Omental fat pad (tissue), 4 donors: ENCODE results near the gene ACHE. TPM values are rescaled to one million over a fixed set of nuclear protein-coding genes. Genes with fewer than 3 reads are reported as not detected.
"Not testable (repeated sequence)": the region's sequence is repeated elsewhere in the genome, so short reads cannot be mapped to it uniquely, and the experiment has no call there.

Source experiments
- ATAC-seq: fragments of 150-250 bp; one replicate; pipeline ENCODE4 v1.9.1; 2016; ENCODE audit warnings: mild to moderate bottlenecking, moderate library complexity; ENCODE audit not compliant: low FRiP score
- DNase-seq: peaks from one replicate; pipeline ENCODE4 v3.0.0-alpha.2; 2019; ENCODE audit warnings: low spot score
- total RNA-seq, 4 donors: library from RNA; depleted of rRNA; stranded (reverse); fragments of >200 nt; gene quantifications; one replicate each; pipeline ENCODE4 v1.1.0, GENCODE V29; 2016
- TF ChIP-seq, protein P1 (sequence below), 3 donors: fragments of 450-650 bp; IDR thresholded peaks; one replicate each; pipeline ENCODE4 v1.5.1; 2016 to 2017; ENCODE audit warnings: antibody characterized with exemption in 3 of 3, mild to moderate bottlenecking in 3 of 3, moderate library complexity in 2 of 3

Gene ACHE
- total RNA-seq, 4 donors from 2014 or later = 0.50 to 0.96 (median 0.73) TPM

DNA sequence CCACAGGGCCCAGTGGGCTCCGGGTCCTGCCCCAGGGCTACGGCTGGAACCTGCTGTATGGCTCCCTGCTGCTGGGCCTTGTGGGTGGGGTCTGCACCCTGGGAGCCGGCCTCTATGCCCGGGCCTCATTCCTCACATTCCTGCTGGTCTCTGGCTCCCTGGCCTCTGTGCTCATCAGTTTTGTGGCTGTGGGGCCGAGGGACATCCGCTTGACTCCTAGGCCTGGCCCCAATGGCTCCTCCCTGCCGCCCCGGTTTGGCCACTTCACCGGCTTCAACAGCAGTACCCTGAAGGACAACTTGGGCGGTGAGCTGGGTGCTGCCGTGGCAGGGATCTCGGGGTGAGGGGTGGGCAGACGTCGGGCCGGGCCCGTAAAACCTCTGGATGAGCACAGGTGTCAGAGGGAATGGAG, 38.8 kb downstream of the ACHE start:
- DNase-seq = no peak
- TF ChIP-seq, protein P1, sequence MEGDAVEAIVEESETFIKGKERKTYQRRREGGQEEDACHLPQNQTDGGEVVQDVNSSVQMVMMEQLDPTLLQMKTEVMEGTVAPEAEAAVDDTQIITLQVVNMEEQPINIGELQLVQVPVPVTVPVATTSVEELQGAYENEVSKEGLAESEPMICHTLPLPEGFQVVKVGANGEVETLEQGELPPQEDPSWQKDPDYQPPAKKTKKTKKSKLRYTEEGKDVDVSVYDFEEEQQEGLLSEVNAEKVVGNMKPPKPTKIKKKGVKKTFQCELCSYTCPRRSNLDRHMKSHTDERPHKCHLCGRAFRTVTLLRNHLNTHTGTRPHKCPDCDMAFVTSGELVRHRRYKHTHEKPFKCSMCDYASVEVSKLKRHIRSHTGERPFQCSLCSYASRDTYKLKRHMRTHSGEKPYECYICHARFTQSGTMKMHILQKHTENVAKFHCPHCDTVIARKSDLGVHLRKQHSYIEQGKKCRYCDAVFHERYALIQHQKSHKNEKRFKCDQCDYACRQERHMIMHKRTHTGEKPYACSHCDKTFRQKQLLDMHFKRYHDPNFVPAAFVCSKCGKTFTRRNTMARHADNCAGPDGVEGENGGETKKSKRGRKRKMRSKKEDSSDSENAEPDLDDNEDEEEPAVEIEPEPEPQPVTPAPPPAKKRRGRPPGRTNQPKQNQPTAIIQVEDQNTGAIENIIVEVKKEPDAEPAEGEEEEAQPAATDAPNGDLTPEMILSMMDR (IDR thresholded peaks at IDR 0.05) = no peak
- no peak for ATAC-seq

DNA sequence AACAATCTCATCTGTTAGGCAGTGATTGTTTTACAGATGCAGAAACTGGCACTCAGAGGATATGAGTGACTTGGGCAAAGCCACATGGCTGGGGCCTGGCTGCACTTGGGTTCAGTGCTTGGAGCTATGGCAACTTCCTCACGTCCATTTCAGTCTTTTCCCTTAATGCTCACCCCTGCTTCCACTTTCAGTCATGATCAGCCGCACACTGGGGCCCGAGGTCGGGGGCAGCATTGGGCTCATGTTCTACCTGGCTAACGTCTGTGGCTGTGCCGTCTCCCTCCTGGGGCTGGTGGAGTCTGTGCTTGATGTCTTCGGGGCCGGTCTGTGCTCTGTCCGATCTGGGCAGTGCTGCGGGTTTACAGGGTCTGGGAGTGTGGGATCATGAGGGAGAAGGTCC, 40.2 kb downstream of the ACHE start:
- DNase-seq (no peak), ATAC-seq (no peak)
- TF ChIP-seq, protein P1 (IDR thresholded peaks at IDR 0.05) = no peak

DNA sequence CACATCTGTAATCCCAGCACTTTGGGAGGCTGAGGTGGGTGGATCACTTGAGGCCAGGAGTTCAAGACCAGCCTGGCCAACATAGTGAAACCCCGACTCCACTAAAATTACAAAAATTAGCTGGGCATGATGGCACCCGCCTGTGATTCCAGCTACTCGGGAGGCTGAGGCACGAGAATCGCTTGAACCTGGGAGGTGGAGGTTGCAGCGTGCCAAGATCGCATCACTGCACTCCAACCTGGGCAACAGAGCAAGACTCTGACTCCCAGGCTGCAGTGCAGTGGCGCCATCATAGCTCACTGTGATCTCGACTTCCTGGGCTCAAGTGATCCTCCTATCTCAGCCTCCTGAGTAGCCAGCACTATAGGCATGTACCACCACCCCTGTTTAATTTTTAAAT, 40.8 kb downstream of the ACHE start:
- not testable (repeated sequence) for ATAC-seq, DNase-seq

DNA sequence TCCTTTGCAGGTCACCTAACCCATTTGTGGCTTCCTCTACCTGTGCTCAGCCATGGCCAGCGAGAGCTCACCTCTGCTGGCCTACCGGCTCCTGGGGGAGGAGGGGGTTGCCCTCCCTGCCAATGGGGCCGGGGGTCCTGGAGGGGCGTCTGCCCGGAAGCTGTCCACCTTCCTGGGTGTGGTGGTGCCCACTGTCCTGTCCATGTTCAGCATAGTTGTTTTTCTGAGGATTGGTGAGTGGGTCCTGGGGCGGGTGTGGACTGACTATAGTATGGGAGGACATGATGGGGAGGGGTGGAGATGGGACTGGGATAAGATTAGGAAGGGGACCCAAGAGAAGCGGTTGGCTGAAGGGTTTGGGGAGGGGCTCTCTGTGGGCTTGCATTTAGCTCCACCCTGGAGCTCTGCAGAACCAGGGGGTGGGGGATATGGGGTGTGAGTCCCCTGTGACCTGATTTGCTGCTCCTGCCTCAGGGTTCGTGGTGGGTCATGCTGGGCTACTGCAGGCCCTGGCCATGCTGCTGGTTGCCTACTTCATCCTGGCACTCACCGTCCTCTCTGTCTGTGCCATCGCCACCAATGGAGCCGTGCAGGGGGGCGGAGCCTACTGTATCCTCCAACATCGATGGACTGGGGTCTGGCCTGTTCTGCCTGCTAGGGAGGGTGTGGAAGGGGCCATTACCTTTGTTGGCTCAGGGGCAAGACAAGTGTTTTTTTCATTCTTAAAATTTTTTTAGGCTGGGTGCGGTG, 41.4 kb downstream of the ACHE start:
- TF ChIP-seq, protein P1 (IDR thresholded peaks at IDR 0.05) = no peak
- DNase-seq (no peak), ATAC-seq (no peak)

DNA sequence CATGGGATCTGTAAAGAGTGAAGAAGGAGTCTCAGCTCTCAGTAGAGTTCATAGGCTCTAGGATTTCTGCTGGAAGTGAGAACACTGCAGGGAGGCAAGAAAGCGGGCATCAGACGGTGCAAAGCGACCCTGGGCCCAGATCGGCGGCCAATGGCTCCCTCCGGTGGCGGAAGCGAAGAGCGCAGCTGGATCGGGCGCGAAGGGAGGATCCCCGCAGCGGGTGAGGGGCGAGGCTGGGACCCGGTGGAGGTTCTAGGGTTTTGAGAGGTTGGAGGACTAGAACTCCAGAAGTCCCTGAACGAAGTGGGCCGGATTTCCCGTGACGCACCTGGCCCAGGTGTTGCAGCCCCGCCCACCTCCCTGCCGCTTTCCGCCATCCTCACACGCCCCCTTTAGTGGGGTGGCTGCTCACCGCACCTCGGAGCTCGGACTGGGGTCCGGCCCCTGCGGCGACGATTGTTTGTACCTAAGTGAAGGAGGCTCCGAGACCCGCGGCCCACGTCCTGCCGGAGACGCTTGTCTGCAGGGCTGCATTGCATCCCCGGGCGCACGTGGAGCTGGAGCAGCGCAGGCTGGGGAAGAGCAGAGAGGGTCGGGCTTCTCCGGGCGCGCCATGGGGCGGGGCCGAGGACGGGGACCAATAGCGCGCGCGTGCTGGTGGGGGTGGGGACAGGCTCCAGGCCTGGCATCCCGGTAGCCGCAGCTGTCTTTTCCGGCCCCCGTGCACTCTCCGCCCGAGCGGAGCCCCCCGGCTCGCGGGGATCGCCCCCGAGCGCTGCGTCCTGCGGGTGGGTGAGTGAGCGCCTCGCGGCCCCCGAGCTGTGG, 43.4 kb downstream of the ACHE start, which contains the start of gene SLC12A9:
TSS of gene SLC12A9 (plus strand) at position 666 of the 825 bp plus-strand sequence. CDS start 1,485 bp downstream, outside the sequence.
- ATAC-seq (peak; percentile 96), DNase-seq (peak; percentile 69)
- TF ChIP-seq, protein P1 (IDR thresholded peaks at IDR 0.05) = peak in 2 of 3 donors; percentile 20 to 81

DNA sequence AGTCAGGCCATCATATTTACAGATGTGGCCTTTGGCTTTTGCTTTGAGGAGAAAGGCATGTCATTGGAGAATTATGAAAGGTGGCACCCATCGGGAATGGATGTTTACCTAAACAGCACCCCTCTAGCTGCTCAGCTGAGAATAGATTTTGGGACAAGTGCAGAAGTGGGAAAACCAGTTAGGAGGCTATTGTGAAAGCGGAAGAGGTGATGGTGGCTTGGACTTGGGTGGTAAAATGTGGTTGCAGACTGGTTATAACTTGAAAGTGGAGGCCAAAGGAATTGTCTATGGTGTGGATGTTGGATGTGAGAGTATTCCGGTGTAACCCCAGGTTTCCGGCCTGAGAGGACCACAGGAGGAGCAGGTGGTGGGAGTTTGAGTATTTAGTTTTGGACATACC, 48.3 kb downstream of the ACHE start:
- ATAC-seq = no peak
- TF ChIP-seq, protein P1 (IDR thresholded peaks at IDR 0.05) = no peak
- DNase-seq = no peak

DNA sequence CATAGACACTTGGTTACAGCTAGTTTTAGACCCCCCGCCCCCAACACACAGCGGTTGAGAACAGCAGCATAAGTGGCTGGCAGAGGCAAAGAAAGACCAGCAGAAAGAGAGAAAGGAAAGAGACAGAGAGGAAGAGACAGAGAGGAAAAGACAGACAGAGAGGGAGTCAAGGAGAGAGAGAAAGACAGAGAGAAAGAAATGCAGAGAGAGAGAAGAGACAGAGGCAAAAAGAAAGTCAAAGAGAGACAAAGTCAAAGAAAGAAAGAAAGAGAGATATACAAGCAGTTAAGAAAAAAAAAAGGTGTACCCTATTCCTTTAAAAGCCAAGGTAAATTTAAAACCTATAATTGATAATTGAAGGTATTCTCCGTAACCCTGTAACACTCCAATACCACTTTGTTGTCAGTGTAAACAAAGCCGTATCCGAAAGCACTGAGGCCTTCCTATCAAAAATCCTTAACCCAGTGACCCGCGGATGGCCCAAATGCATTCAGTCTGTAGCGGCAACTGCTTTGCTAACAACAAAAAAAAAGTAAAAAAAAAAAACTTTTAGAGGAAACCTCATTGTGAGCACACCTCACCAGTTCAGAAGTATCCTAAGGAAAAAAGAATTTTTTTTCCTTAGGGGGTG, 55.1 kb downstream of the ACHE start:
- no peak for ATAC-seq
- no peak for DNase-seq
- TF ChIP-seq, protein P1 (IDR thresholded peaks at IDR 0.05) = no peak
